PFSK-1 (cell line): ENCODE results near the gene ENPEP.

ENCODE experiments used
- POLR2AphosphoS5 ChIP-seq: IDR thresholded peaks from 2 replicates; pipeline ENCODE4 v1.6.1; 2012; ENCODE audit warnings: low read depth, mild to moderate bottlenecking, control low read depth, low read length, moderate library complexity
- TAF1 ChIP-seq: IDR thresholded peaks from 2 replicates; pipeline ENCODE4 v1.6.1; 2012; ENCODE audit warnings: low read length, control low read depth, borderline replicate concordance; ENCODE audit not compliant: insufficient read depth
- TF ChIP-seq, protein P1 (sequence below), 2 experiments: IDR thresholded peaks; 2 replicates each; pipeline versions ENCODE4 v1.6.1 to v1.8.0; 2011 to 2012; ENCODE audit warnings: low read depth in 2 of 2, low read length in 2 of 2, control low read depth in 1 of 2, inconsistent platforms in 1 of 2, mild to moderate bottlenecking in 1 of 2, moderate library complexity in 1 of 2; ENCODE audit not compliant: insufficient read depth in 1 of 2

DNA sequence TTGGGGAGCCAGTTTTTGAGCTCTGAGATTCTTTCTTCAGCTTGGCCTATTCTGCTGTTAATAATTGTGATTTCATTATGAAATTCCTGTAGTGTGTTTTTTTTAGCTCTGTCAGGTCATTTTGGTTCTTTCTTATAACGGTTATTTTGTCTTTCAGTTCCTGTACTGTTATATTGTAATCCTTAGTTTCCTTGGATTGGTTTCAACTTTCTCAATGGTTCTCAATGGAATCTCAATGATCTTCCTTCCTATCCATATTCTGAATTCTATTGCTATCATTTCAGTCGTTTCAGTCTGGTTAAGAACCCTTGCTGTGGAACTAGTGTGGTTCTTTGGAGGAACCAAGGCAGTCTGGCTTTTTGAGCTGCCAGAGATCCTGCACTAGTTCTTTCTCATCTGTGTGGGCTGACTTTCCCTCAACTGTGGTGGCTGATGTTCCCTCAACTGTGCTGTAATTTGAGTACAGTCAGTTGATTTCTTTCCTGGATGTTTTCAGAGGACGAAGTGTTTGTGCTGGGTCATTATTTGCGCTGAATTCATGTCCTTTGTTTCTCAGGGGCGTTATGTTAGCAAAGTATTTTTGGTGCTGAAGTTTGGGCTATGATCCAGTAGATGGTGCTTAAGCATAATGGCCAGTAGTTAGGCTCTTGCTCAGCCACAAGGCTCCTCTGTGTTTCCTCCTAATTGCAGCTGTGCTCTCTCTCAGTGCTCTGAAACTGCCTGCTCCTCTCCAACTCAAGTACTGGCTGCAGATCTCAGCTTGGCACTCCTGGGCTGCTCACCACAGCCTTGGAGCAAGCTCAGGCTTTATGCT, 27.5 kb downstream of the ENPEP start:
- TF ChIP-seq, protein P1, sequence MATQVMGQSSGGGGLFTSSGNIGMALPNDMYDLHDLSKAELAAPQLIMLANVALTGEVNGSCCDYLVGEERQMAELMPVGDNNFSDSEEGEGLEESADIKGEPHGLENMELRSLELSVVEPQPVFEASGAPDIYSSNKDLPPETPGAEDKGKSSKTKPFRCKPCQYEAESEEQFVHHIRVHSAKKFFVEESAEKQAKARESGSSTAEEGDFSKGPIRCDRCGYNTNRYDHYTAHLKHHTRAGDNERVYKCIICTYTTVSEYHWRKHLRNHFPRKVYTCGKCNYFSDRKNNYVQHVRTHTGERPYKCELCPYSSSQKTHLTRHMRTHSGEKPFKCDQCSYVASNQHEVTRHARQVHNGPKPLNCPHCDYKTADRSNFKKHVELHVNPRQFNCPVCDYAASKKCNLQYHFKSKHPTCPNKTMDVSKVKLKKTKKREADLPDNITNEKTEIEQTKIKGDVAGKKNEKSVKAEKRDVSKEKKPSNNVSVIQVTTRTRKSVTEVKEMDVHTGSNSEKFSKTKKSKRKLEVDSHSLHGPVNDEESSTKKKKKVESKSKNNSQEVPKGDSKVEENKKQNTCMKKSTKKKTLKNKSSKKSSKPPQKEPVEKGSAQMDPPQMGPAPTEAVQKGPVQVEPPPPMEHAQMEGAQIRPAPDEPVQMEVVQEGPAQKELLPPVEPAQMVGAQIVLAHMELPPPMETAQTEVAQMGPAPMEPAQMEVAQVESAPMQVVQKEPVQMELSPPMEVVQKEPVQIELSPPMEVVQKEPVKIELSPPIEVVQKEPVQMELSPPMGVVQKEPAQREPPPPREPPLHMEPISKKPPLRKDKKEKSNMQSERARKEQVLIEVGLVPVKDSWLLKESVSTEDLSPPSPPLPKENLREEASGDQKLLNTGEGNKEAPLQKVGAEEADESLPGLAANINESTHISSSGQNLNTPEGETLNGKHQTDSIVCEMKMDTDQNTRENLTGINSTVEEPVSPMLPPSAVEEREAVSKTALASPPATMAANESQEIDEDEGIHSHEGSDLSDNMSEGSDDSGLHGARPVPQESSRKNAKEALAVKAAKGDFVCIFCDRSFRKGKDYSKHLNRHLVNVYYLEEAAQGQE (IDR thresholded peaks at IDR 0.05; ENCODE audit: insufficient read depth in 1 of 2, low read depth in 2 of 2, low read length in 2 of 2) = no peak
- TF ChIP-seq TAF1 (no peak), POLR2AphosphoS5 (no peak)
